ENCODE results near the gene WLS. TPM values are rescaled to one million over a fixed set of nuclear protein-coding genes. Genes with fewer than 3 reads are reported as not detected.

The WLS gene
- polyA plus RNA-seq, 1 donor from 2014 or later = 8.8 TPM

DNA sequence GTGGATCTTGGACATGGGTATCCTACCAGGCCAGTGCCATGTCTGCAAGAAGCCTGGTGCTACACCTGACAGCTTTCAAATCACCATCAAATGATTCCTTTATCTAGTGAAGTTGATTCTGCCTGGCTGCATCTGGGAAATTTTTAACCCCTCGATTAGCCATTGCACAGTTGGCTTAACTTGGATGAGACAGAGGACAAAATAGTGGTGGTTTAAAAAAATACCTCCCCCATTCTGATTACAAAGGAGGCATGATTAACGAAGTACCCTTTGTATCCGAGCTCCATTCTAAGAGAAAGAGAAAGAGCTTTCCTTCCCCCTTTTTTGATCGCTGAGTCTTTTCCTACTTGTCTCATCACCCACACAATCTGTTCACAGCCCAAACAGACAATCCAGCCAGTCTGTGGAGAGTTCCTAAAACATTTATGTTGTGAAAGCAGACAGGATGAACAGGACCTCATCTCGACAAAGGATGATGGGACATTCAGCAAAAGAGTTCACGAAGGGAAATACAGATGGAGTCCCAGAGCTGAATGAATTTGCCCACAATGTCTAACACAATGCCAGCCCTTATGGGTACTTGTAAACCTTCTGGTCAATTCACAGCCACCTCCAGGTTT, 20.5 kb downstream of the WLS start:
- Histone ChIP-seq H3K4me2 (ENCODE audit: low read length) (no peak overlapping the region), H3F3A (ENCODE audit: insufficient read depth, low read length, poor library complexity, severe bottlenecking) (no peaks in the 10 kb centered on the region)

DNA sequence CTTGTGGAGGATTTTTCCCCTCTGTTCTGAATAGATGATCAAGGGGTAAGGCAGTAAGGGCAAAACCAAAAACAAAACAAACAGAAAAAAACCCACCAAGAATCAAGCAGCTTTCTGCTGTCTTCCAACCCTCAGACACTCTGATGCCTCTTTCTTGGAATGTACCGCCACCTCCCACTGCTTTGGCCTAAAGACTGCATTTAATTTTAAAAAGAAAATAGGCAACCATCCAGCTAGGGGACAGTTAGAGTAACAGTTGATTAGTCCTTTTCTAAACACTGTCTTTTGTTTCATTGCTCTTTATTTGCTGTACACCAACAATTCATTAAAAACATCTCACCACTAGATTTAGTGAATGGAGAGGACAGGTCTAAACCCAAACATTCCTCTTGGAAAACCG, 21.5 kb downstream of the WLS start:
- H2AFZ ChIP-seq (ENCODE audit: low read depth, low read length) = no peak overlapping the region
- H4K20me1 ChIP-seq (ENCODE audit: insufficient read depth) = no peaks in the 10 kb centered on the region
- H3K27me3 ChIP-seq (ENCODE audit: insufficient read depth, low read depth, low read length) = peaks cover 87% of the 10 kb centered on the region
- H3K27ac ChIP-seq (ENCODE audit: low read length) = no peak overlapping the region
- no peaks in the 10 kb centered on the region for H3F3A ChIP-seq (ENCODE audit: insufficient read depth, low read length, poor library complexity, severe bottlenecking)
- no peaks in the 10 kb centered on the region for H3K36me3 ChIP-seq (ENCODE audit: insufficient read depth, low read length)
- no peak overlapping the region for H3K9ac ChIP-seq (ENCODE audit: low read length)
- H3K79me2 ChIP-seq (replicated peaks; ENCODE audit: insufficient read depth, low read length) = no peaks in the 10 kb centered on the region
- TF ChIP-seq SMC3 (conservative IDR thresholded peaks at IDR 0.05; ENCODE audit: poor library complexity) (no peak), POLR2AphosphoS5 (IDR thresholded peaks at IDR 0.05) (no peak), TAF1 (IDR thresholded peaks at IDR 0.05; ENCODE audit: low read depth) (no peak), EZH2 (IDR thresholded peaks at IDR 0.05; ENCODE audit: borderline replicate concordance, insufficient read depth, low read length, poor library complexity, severe bottlenecking) (no peak), EP300 (conservative IDR thresholded peaks at IDR 0.05; ENCODE audit: poor library complexity, severe bottlenecking) (no peak), MXI1 (conservative IDR thresholded peaks at IDR 0.05; ENCODE audit: poor library complexity, severe bottlenecking) (no peak), RAD21 (conservative IDR thresholded peaks at IDR 0.05) (no peak)
- TF ChIP-seq, protein P1, sequence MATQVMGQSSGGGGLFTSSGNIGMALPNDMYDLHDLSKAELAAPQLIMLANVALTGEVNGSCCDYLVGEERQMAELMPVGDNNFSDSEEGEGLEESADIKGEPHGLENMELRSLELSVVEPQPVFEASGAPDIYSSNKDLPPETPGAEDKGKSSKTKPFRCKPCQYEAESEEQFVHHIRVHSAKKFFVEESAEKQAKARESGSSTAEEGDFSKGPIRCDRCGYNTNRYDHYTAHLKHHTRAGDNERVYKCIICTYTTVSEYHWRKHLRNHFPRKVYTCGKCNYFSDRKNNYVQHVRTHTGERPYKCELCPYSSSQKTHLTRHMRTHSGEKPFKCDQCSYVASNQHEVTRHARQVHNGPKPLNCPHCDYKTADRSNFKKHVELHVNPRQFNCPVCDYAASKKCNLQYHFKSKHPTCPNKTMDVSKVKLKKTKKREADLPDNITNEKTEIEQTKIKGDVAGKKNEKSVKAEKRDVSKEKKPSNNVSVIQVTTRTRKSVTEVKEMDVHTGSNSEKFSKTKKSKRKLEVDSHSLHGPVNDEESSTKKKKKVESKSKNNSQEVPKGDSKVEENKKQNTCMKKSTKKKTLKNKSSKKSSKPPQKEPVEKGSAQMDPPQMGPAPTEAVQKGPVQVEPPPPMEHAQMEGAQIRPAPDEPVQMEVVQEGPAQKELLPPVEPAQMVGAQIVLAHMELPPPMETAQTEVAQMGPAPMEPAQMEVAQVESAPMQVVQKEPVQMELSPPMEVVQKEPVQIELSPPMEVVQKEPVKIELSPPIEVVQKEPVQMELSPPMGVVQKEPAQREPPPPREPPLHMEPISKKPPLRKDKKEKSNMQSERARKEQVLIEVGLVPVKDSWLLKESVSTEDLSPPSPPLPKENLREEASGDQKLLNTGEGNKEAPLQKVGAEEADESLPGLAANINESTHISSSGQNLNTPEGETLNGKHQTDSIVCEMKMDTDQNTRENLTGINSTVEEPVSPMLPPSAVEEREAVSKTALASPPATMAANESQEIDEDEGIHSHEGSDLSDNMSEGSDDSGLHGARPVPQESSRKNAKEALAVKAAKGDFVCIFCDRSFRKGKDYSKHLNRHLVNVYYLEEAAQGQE (IDR thresholded peaks at IDR 0.05; ENCODE audit: borderline replicate concordance) = no peak
- TF ChIP-seq, protein P2, sequence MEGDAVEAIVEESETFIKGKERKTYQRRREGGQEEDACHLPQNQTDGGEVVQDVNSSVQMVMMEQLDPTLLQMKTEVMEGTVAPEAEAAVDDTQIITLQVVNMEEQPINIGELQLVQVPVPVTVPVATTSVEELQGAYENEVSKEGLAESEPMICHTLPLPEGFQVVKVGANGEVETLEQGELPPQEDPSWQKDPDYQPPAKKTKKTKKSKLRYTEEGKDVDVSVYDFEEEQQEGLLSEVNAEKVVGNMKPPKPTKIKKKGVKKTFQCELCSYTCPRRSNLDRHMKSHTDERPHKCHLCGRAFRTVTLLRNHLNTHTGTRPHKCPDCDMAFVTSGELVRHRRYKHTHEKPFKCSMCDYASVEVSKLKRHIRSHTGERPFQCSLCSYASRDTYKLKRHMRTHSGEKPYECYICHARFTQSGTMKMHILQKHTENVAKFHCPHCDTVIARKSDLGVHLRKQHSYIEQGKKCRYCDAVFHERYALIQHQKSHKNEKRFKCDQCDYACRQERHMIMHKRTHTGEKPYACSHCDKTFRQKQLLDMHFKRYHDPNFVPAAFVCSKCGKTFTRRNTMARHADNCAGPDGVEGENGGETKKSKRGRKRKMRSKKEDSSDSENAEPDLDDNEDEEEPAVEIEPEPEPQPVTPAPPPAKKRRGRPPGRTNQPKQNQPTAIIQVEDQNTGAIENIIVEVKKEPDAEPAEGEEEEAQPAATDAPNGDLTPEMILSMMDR (IDR thresholded peaks at IDR 0.05; ENCODE audit: poor library complexity, severe bottlenecking) = no peak
- H3K9me3 ChIP-seq (ENCODE audit: low read length) = no peaks in the 10 kb centered on the region
- no peak overlapping the region for H3K4me3 ChIP-seq (ENCODE audit: low read length)
- no peak overlapping the region for H3K4me2 ChIP-seq (ENCODE audit: low read length)
- no peaks in the 10 kb centered on the region for H3K9me2 ChIP-seq (ENCODE audit: insufficient read depth, low read length)

More for the DNA sequence above, 20.5 kb downstream of the WLS start:
- Histone ChIP-seq H4K20me1 (ENCODE audit: insufficient read depth) (no peaks in the 10 kb centered on the region), H3K79me2 (replicated peaks; ENCODE audit: insufficient read depth, low read length) (no peaks in the 10 kb centered on the region), H3K36me3 (ENCODE audit: insufficient read depth, low read length) (no peaks in the 10 kb centered on the region), H3K9me2 (ENCODE audit: insufficient read depth, low read length) (no peaks in the 10 kb centered on the region), H3K4me3 (ENCODE audit: low read length) (no peak overlapping the region), H3K27ac (ENCODE audit: low read length) (no peak overlapping the region), H3K27me3 (ENCODE audit: insufficient read depth, low read depth, low read length) (peaks cover 87% of the 10 kb centered on the region), H3K9ac (ENCODE audit: low read length) (no peak overlapping the region), H3K9me3 (ENCODE audit: low read length) (no peaks in the 10 kb centered on the region), H2AFZ (ENCODE audit: low read depth, low read length) (no peak overlapping the region)
- no peak for TF ChIP-seq EZH2 (IDR thresholded peaks at IDR 0.05; ENCODE audit: borderline replicate concordance, insufficient read depth, low read length, poor library complexity, severe bottlenecking)
- TF ChIP-seq, protein P1 (IDR thresholded peaks at IDR 0.05; ENCODE audit: borderline replicate concordance) = no peak
- TF ChIP-seq, protein P2 (IDR thresholded peaks at IDR 0.05; ENCODE audit: poor library complexity, severe bottlenecking) = no peak
- no peak for TF ChIP-seq MXI1 (conservative IDR thresholded peaks at IDR 0.05; ENCODE audit: poor library complexity, severe bottlenecking)
- no peak for TF ChIP-seq POLR2AphosphoS5 (IDR thresholded peaks at IDR 0.05)
- no peak for TF ChIP-seq RAD21 (conservative IDR thresholded peaks at IDR 0.05)
- no peak for TF ChIP-seq EP300 (conservative IDR thresholded peaks at IDR 0.05; ENCODE audit: poor library complexity, severe bottlenecking)

All from neural cell (in vitro differentiated cells).